NT2/D1 (cell line): ENCODE measurements around the gene PAPOLA.
"Not testable (repeated sequence)": the region's sequence is repeated elsewhere in the genome, so short reads cannot be mapped to it uniquely, and the experiment has no call there.

Experiments used
- SUZ12 ChIP-seq: IDR thresholded peaks from 2 replicates; pipeline ENCODE4 v1.6.1; 2011; ENCODE audit not compliant: insufficient read length, insufficient read depth; ENCODE audit errors: extremely low read depth
- YY1 ChIP-seq: IDR thresholded peaks from 2 replicates; pipeline ENCODE4 v1.6.1; 2011; ENCODE audit not compliant: insufficient read length, insufficient read depth
- ZNF274 ChIP-seq: IDR thresholded peaks from 2 replicates; pipeline ENCODE4 v1.6.1; 2011; ENCODE audit warnings: mild to moderate bottlenecking, low read depth, low read length

DNA sequence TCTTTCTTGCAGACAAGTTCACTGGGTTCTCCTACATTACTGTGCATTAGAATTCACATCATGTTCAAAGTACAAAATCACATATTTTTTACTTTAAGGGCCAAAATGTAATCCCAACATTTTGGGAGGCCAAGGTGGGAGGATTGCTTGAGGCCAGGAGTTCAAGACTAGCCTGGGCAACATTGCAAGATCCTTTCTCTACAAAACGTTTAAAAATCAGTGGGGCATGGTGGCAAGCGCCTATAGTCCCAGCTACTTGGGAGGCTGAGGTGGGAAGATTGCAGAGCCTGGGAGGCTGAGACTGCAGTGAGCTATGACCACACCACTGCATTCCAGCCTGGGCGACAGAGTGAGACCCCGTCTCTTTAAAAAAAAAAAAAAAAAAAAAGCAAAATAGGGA lies 31.2 kb upstream of the PAPOLA start:
- not testable (repeated sequence) for TF ChIP-seq YY1, ZNF274, SUZ12
